Ammon's horn (tissue), 1 donor: ENCODE data around the gene GABRB3.

Source experiments
- DNase-seq: peaks from one replicate; pipeline ENCODE4 v3.0.0-alpha.2; 2016; ENCODE audit warnings: low spot score

The GABRB3 gene

DNA sequence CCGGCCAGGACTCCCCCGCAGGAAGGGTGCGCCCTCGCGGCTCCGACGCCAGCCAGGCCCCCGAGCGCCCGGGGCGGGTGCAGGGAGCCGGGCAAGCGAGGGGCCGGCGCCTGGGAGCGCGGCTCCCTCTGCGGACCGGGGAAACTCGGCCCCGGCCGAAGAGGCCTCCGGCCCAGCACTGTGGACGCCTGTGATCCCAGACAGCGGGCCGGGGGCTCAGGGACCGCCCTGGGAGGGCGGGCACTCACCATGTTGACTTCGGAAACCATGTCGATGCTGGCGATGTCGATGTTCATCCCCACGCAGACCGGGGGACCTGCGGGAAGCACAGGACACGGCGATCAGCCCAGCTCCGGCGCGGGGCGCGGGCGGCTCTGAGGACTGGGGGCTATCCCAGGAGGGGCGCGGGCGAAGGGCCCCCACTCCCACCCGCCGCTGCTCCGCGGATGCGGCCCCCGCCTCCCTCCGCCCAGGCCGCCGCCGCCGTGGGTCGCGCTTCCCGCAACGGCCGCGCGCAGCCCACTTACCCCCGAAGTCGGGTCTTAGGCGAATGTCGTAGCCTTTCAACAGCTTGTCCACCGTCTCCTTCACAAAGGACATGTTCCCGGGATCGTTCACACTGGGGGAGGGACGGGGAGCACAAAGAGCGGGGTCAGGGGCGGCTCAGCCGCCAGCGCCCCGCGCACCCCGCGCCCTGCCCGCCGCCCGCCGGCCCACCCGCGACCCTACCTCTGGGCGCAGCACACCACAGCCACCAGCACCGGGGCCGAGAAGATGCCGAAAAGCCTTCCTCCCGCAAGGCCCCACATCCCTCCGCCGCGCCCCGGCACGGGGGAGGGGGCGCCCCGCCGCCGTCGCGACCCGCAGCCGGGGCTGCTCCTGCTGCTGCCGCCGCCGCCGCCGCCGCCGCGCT, at the start of gene GABRB3:
Gene GABRB3, minus strand, starts transcription at position 913 of the 913 bp plus-strand sequence.
- no peak for DNase-seq

DNA sequence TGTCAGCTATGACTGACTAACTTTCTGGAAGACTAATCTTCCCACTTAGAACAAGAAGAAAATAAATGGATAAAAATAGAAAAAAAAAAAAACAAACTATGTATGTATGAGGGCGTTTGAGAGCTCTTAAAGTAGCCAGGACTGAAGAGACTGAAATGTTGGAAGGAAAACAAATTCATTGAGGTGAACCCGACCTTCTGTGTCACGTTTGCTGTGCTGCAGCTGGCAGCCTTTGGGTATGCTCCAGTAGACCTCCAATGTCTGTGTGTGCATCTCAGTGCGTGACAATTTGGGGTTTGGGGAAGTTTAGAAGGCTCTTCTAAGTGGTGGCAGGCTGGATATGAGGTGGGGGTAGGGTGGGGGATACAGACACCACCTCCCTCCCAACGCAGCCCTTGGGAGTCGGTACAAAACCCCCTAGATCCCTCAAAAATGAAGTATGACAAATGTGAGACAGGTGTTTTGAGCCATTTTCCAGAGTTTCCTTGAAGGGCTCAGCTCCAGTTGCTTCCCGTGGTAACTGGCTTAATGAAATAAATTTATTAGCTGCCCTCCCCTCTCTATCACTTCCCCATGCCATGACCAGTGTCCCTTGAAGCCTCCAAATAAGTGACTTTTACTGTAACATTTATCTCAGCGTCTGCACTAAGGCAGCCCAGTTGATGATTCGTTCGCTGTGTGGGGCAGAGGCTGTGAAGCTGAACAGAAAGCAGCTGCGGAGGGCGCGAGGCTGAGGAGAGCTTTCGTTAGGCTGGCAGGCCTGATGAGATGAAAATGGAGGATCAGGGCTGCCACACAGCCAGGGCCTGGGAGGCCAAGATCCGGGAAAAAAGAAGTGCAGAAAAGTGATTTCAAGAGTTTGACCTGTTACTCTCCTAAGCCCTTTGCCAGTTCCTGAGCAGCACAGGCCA, 34.9 kb upstream of the GABRB3 start:
- no peak for DNase-seq

DNA sequence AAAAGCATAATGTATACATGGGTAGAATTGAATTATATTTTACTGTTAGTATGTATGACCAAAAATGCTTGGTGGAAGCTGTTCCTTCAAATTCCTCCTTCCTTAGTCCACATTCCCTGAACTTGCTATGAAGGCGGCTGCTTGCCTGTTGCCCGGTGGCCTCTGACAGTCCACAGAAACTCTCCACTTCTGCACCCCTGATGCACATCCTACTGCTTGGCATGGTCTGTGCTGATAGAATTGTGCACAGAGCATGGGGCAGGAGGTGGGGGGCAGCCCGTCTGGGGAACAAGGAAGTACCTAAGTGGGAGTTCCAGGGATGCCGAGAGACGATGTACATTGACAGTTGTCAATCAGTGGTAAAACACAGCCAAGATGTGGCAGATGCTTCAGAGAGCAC, 33.7 kb upstream of the GABRB3 start:
- no peak for DNase-seq

DNA sequence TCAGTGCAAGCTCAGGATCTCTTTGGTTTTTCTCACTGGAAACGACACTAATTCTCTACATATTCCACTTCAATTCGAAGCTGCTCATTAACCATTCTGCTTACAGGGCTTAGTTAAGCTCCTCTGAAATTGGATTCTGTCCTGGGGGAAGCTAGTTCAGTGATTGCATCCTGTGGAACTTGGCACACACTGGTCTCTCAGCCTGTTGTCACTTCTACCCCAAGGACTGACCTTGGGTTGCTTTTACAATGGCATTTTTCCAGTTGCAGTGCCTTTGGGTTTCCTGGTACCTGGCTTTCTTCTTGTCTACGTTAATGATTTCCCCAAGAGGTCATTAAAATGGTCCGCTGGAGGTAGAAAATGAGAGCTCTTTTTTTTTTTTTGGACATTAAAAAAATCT, 33.3 kb upstream of the GABRB3 start:
- DNase-seq: no peak

DNA sequence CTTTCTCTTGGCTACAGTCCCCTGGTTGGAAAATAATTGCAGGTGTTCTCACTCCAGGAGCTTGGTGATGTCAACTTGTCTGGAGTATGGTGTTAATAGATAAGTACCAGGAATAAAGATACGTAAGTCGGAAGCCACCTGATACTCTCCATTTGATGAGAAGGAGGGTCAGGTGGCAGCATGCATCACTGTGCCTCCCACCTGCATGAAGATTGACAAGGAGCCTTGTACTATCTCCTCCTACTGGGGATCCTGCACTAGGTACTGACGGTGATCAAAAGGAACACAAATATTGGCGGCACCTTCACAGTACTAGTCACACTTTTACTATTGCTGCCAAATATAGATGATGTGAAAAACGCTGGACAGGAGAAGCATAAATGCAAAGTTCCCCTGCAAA, 32.6 kb upstream of the GABRB3 start:
- no peak for DNase-seq

DNA sequence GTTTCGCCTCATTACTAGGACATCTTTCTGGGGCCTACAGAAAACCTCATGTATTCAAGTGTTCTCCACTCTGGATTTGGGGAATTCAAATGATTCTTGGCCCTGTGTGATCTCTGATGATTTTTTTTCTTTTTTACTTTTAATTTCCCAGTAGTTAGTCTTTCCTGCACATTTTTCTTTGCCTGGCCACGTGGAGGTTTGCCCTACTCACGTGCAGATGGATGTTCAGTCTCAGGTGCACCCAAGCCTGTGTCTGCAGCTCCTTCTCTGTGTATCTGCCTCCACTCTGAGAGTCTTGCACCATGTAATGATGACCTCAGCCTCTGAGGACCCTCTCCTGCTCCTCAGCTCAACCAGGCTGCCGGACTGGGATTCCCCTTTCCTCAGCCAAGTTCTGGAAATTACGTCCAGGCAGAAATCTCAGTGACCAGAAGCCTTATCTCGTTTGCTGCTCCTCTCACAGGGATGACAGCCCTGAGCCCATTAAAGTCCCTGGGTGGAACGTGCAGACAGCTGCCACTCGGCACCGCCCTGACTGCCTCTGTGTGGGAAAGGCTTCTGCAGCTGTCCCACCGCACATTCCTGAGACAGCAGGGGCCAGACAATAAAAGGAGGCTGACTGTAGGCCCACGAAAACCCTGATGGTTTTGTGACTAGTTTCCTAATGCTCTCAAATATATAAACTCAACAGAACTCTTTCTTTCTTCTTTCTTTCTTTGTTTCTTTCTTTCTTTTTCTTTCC, 31.4 kb upstream of the GABRB3 start:
- DNase-seq: no peak

DNA sequence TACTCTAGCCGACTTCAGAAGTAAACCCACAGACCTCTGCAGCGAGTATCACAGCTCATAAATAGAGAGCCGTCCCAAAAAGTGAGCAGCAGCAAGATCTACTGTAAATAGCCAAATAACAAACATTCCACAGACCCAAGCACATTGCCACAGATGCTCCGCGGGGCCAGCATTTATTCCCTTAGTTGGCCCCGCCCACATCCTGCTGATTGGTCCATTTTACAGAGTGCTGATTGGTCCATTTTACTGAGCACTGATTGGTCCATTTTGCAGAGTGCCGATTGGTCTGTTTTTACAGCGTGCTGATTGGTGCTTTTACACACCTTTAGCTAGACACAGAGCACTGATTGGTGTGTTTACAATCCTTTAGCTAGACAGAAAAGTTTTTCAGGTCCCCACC, 17.3 kb upstream of the GABRB3 start:
- no peak for DNase-seq

DNA sequence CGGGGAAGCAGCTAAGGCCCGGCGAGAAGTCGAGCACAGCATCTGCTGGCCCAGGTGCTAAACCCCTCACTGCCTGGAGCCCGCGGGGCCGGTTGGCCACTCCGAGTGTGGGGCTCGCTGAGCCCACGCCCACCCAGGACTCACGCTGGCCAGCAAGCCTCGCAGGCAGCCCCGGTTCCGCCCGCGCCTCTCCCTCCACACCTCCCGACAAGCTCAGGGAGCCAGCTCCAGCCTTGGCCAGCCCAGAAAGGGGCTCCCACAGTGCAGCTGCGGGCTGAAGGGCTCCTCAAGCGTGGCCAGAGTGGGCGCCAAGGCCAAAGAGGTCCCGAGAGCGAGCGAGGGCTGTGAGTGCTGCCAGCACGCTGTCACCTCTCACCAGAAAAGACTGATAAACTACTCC, 8.9 kb upstream of the GABRB3 start:
- no peak for DNase-seq

DNA sequence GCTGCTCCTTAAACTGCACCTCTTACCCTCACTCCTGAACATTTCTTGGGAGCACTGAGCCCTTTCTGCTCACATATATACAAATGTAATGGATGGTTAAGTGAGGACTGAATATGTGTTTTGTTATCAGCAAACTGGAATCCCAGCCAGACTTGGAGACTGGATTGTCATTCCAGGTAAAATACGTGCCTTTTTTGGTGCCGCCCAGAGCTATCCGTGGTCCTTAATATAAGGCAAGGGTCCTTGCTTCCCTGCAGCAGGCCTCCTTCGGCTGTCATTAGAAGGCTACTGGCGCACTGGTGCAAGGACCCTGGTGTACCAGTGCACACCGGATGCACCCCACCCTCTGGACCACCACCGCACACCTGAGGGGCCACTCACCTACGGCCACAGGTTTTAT, 1.1 kb upstream of the GABRB3 start:
- no peak for DNase-seq

DNA sequence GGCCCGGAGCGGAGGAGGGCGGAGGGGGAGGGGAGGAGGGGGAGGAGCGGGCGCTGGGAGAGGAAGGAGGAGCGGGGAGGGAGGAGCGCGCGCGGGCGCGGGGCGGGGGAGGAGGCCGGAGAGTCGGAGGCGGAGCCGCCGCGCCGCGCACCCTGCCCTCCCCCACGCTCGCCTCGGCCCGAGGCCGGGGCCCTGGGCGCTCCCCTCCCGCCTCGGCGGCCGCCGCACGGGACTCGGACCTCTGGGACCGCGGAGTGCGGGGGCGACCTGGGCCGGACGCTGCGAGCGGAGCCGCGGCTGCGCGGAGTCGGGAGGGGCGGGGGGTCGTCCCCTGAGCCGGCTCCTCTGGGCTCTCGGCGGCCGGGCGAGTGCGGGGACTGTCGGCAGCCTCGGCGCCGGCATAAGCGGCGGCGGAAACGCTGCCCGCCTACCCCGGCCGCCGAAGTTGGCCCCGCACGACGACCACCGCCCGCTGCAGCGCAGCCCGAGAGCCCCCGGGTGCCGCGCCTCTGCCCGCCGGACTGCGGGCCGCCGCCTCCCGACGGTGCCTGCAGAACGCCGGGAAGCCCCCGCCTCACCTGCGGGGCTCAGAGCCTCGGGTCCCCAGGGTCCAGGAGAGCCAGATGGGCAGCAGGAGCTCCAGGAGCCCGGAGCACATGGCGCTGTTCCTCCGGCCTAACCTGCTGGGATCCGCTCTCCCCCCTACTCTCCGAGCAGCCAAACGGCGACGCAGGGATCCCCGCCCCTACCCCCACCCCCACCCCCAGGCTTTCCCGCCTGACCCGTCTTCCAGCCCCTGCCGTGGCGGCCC, 406 bp upstream of the GABRB3 start:
- peak; percentile 60 for DNase-seq

DNA sequence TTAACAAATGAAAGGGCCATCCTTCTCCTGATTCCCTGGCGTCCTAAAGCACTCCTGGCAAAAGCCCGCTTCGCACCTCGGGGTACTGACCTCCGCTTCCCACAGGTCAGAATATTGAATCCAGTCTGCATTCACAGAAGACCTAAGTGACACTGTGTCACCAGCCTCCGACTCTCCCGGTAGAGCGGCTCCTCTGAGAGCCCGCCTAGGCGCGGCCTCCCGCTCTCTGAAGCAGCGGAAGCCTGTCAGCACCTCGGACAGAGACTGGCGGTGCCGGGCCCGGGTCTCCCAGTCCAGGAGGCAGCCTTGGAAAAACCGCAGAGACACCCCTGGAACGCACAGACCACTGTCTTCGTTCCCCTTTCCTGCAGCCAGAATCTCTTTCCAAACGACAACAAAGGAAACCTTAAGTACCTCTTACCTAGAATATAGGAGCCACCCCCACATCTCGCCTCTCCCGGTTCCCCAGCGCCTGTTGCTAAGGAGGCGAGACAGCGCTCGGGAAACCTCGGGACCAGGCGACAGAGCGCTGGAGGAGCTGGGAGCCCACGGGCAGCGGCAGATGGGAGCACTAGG, 1.2 kb downstream of the GABRB3 start:
- peak; percentile 45 for DNase-seq

DNA sequence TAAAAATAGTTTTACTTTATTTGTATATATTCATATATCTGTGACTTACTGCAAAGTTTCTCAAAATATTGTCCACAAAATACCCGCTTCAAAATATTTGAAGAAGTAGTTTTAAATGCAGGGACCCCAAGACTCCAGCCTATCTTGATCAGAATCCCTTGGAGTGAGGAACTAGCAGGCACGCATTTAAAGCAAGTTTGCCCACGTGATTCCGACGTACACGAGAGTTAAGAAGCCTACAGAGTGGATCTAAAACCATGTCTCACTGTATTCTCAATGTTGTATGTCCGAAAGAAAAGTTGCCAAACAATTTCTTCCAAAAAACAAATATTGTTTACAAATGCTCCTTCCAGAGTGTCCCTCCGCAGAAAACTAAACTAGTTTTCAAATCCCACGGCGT, 1.7 kb downstream of the GABRB3 start:
- DNase-seq: no peak

DNA sequence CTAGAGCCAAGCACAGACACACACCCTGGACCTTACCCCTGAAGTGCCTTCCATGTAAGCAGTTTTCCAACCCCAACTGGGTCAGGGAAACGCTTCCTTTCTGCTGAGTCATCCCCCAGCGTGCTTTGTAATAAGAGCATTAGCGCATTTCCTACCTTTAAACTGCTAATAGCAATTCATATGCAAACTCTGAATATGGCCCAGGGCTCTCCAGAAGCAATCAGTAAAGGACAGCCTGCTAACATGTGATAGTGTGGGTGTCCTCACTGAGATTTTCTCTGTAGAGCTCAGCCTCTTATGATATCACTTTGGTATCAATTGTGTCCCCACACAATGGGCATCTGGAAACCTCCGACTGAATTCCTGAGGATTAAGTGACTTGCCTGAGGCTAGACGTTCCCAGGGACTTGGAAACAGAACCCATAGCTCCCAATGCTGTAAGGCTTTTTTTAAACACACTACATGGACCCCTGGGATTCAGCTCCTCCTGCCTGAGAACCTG, 5.6 kb downstream of the GABRB3 start:
- no peak for DNase-seq

DNA sequence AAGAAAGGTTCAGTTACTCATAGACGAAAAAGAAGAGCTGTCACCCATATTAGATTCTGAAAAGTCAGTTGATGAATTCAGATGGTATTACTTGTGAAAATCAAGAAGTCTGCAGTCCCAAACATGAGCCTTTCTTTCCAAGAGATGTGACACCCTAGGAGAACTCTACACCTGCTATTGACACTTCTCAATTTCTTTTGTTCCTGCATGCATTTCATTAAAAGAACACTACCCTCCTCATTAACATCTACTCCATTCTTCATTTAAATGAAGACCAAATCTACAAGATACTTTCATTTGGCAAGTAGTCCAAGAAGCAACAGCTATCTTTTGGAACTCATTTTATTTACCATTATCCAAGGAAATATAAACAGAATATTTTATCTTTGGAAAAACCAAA, 6.6 kb downstream of the GABRB3 start:
- DNase-seq: no peak

DNA sequence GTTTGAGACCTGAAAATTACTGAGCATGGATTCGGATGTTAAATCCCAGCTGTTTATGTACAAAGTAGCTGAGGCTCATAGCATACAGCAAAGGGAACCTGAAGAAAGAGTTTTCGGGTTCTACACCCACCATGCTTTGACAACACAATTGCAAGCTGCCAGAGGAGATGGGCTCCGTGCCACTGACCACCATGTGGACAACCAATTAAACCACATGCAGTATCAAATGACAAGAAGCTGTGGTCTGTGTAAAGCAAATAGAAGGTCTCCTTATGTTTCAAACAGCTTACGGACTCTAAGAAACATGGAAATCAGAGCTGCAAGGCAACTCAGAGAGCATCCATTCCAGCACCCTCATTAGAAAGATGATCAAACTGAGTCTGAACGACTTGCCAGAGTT, 12.9 kb downstream of the GABRB3 start:
- no peak for DNase-seq

DNA sequence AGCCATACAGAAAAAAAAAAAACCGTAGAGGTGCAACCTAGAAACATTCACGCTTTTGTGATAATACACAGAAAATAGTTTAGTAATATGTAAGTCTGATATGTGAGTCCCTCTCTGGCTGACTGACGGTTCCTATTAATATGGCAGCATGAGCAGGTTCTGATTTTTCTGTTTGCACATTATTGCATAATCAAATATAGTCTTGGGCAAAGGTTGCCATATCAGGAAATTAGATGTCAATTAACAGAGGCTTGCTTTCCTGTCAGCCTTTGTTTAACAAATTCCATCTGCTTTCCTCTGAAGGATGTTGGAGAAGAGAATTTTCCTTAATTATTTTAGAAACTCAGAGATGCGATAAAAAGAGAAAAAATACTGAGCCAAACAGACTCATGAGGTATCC, 14.8 kb downstream of the GABRB3 start:
- DNase-seq: no peak

DNA sequence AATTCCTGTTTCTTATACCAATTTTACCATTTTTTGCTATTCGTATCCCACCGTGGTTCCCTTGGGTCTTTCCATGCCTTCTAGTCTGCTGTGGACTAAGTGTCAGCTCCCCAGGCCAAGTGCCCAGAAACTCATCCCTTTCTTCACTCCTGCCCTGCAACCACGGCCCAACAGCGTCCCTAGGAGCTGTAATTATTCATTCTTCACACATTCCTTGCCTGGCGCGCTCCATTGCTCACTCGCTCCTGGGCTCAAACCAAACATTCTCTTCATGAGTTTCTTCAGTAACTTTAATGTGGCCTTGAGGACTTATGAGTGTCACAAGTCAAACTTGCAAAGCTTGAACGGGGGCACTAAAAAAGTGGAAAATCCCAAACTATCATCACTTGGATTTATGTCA, 15.7 kb downstream of the GABRB3 start:
- DNase-seq: no peak

DNA sequence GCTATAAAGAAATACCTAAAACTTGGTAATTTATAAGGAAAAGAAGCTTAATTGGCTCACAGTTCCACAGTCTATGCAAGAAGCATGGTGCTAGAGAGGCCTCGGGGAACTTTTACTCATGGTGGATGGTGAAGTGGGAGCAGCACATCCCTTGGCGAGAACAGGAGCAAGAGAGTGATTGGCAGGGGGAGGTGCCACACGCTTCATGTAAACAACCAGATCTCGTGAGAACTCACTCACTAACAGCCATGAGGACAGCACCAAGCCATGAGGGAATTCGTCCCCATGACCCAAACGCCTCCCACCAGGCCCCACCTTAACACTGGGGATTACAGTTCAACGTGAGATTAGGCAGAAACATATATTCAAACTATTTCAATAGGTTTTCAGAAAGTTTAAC, 28.0 kb downstream of the GABRB3 start:
- no peak for DNase-seq

DNA sequence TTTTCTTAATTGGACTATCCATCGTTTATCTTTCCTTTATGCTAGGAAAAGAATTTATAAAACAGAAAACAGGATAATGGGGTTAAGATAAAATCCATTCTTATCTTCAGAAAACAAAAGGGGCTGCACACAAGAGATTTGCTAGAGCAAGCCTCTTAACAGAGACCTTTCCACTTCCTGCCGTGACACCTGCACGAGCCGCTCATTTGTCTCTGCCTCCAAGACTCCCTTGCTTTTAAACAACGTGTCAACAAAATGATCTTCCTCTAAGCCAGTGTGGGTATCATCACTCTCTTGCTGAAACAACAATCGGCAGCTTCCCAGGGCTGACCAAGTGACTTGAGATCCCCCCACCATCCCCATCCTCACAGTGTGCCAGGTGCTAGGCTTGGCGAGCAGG, 33.1 kb downstream of the GABRB3 start:
- no peak for DNase-seq

DNA sequence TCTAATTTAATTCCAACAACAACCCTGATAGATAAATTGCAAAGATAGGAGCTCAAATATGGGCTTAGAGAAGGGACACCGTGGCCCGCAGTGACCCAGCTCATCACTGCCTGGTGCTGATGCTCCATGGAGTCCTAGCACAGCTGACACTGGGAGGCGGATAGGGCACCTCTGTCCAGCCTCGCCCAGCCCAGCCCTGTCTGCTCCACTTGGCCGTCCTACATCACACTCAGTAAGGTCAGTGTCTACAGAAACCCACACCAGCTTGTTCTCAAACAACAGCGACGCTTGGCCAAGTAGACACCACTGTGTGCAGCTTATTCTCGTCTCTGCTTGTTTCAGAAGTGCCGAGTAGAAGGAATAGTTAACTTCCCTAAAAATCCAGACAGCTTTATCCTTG, 33.9 kb downstream of the GABRB3 start:
- no peak for DNase-seq
